Liver (tissue), 9 donors: ENCODE data around the gene TPCN1. TPM values are rescaled to one million over a fixed set of nuclear protein-coding genes. Genes with fewer than 3 reads are reported as not detected.
A peak's percentile ranks its signal among the peaks of the same experiment; 100 is the strongest.

Source experiments
- DNase-seq: peaks from one replicate; pipeline ENCODE4 v3.0.0-alpha.2; 2017; ENCODE audit warnings: low spot score
- H3K27ac ChIP-seq, 2 donors: one replicate each; pipeline ENCODE4 v1.7.0; 2013; ENCODE audit warnings: inconsistent platforms in 2 of 2, low read length in 2 of 2, control low read depth in 1 of 2, low read depth in 1 of 2, mild to moderate bottlenecking in 1 of 2
- H3K27me3 ChIP-seq, 4 donors: one replicate each; pipeline versions ENCODE4 v1.6.1 to v1.7.0; 2013; ENCODE audit warnings: low read length in 3 of 4, inconsistent platforms in 1 of 4, mild to moderate bottlenecking in 1 of 4, moderate library complexity in 1 of 4; ENCODE audit not compliant: control insufficient read depth in 4 of 4, insufficient read depth in 4 of 4
- H3K36me3 ChIP-seq, 4 donors: one replicate each; pipeline versions ENCODE4 v1.6.1 to v1.7.0; 2013; ENCODE audit warnings: low read length in 3 of 4, mild to moderate bottlenecking in 3 of 4, low read depth in 1 of 4, moderate library complexity in 1 of 4; ENCODE audit not compliant: control insufficient read depth in 4 of 4, insufficient read depth in 3 of 4
- H3K4me1 ChIP-seq, 4 donors: one replicate each; pipeline versions ENCODE4 v1.6.1 to v1.7.0; 2013; ENCODE audit warnings: low read length in 3 of 4, mild to moderate bottlenecking in 3 of 4, moderate library complexity in 1 of 4; ENCODE audit not compliant: control insufficient read depth in 4 of 4, insufficient read depth in 4 of 4
- H3K4me3 ChIP-seq, 3 donors: one replicate each; pipeline versions ENCODE4 v1.6.1 to v1.7.0; 2013; ENCODE audit warnings: low read length in 3 of 3, control low read depth in 1 of 3, low read depth in 1 of 3, mild to moderate bottlenecking in 1 of 3
- H3K9ac ChIP-seq, 2 donors: one replicate each; pipeline ENCODE4 v1.7.0; 2013; ENCODE audit warnings: low read length in 2 of 2, mild to moderate bottlenecking in 2 of 2, moderate library complexity in 2 of 2, control low read depth in 1 of 2, low read depth in 1 of 2
- H3K9me3 ChIP-seq, 4 donors: one replicate each; pipeline versions ENCODE4 v1.6.1 to v1.7.0; 2013; ENCODE audit warnings: low read length in 3 of 4; ENCODE audit not compliant: control insufficient read depth in 4 of 4
- EGR1 ChIP-seq, 2 donors: IDR thresholded peaks; 2 replicates each; pipeline ENCODE4 v1.6.1; 2016 to 2018; ENCODE audit warnings: antibody characterized with exemption in 2 of 2, low read depth in 2 of 2
- FOXA1 ChIP-seq: IDR thresholded peaks from 2 replicates; pipeline ENCODE4 v1.6.1; 2016; ENCODE audit warnings: antibody characterized with exemption
- FOXA2 ChIP-seq: IDR thresholded peaks from 2 replicates; pipeline ENCODE4 v1.6.1; 2016; ENCODE audit warnings: antibody characterized with exemption
- GABPA ChIP-seq, 2 donors: IDR thresholded peaks in 1 of 2; conservative IDR thresholded peaks in 1 of 2; 2 replicates each; pipeline ENCODE4 v1.6.1; 2016; ENCODE audit warnings: antibody characterized with exemption in 2 of 2, mild to moderate bottlenecking in 1 of 2, moderate library complexity in 1 of 2
- HNF4A ChIP-seq, 2 donors: conservative IDR thresholded peaks; 2 replicates each; pipeline ENCODE4 v1.6.1; 2016; ENCODE audit warnings: antibody characterized with exemption in 2 of 2, mild to moderate bottlenecking in 2 of 2
- HNF4G ChIP-seq: IDR thresholded peaks from 2 replicates; pipeline ENCODE4 v1.6.1; 2016; ENCODE audit warnings: antibody characterized with exemption
- JUND ChIP-seq, 2 donors: IDR thresholded peaks; 2 replicates each; pipeline ENCODE4 v1.6.1; 2016; ENCODE audit warnings: antibody characterized with exemption in 2 of 2
- NR2F2 ChIP-seq: IDR thresholded peaks from 2 replicates; pipeline ENCODE4 v1.6.1; 2016; ENCODE audit warnings: antibody characterized with exemption
- RAD21 ChIP-seq, 2 donors: IDR thresholded peaks; 2 replicates each; pipeline ENCODE4 v1.6.1; 2016; ENCODE audit warnings: antibody characterized with exemption in 2 of 2, mild to moderate bottlenecking in 2 of 2
- RXRA ChIP-seq, 2 donors: IDR thresholded peaks; 2 replicates each; pipeline ENCODE4 v1.6.1; 2017 to 2018; ENCODE audit warnings: antibody characterized with exemption in 2 of 2, mild to moderate bottlenecking in 1 of 2
- SP1 ChIP-seq: IDR thresholded peaks from 2 replicates; pipeline ENCODE4 v1.6.1; 2018; ENCODE audit warnings: antibody characterized with exemption, mild to moderate bottlenecking
- TAF1 ChIP-seq: conservative IDR thresholded peaks from 2 replicates; pipeline ENCODE4 v1.6.1; 2016; ENCODE audit warnings: antibody characterized with exemption, mild to moderate bottlenecking
- YY1 ChIP-seq: IDR thresholded peaks from 2 replicates; pipeline ENCODE4 v1.6.1; 2016; ENCODE audit warnings: antibody characterized with exemption, mild to moderate bottlenecking
- WGBS: extraction: QIAGEN DNeasy Blood & Tissue Kit; methylation state at CpG from one replicate; pipeline ENCODE4 v1.1.7; 2013; 5-methylcytosine and 5-hydroxymethylcytosine counted together
- polyA plus RNA-seq, 2 donors: library from polyadenylated mRNA; stranded (reverse) in 1 of 2; unstranded in 1 of 2; fragments of 200-250 nt in 1 of 2; fragments of >200 nt in 1 of 2; fragmentation: Nextera tagmentation in 1 of 2; extraction: Ambion mirVana in 1 of 2; gene quantifications; one replicate each; pipeline versions ENCODE4 v1.2.1 to v1.2.3, GENCODE V29; 2013 to 2015
- total RNA-seq, 2 donors: library from RNA; depleted of rRNA; stranded (reverse); fragments of >200 nt; gene quantifications; one replicate each; pipeline ENCODE4 v1.2.3, GENCODE V29; 2014
- TF ChIP-seq, protein P1 (sequence below): IDR thresholded peaks from 2 replicates; pipeline ENCODE4 v1.6.1; 2016; ENCODE audit warnings: antibody characterized with exemption
- TF ChIP-seq, protein P2 (sequence below): IDR thresholded peaks from 2 replicates; pipeline ENCODE4 v1.6.1; 2016; ENCODE audit warnings: antibody characterized with exemption, mild to moderate bottlenecking
- TF ChIP-seq, protein P3 (sequence below): fragments of 150-350 bp; IDR thresholded peaks from 2 replicates; pipeline ENCODE4 v1.5.1; 2017; ENCODE audit warnings: improper control_type of control experiment, low read depth, low read length; ENCODE audit not compliant: missing input control
- TF ChIP-seq, protein P4 (sequence below): IDR thresholded peaks from 2 replicates; pipeline ENCODE4 v1.6.1; 2016; ENCODE audit warnings: antibody characterized with exemption
- donor health status: healthy.
- donor health status: healthy.
- donor health status: healthy.
- donor health status: healthy.
- donor health status: healthy.

TPCN1 gene
- total and polyA plus RNA-seq, 4 donors: 8.6 to 19.2 (median 13.7) TPM

DNA sequence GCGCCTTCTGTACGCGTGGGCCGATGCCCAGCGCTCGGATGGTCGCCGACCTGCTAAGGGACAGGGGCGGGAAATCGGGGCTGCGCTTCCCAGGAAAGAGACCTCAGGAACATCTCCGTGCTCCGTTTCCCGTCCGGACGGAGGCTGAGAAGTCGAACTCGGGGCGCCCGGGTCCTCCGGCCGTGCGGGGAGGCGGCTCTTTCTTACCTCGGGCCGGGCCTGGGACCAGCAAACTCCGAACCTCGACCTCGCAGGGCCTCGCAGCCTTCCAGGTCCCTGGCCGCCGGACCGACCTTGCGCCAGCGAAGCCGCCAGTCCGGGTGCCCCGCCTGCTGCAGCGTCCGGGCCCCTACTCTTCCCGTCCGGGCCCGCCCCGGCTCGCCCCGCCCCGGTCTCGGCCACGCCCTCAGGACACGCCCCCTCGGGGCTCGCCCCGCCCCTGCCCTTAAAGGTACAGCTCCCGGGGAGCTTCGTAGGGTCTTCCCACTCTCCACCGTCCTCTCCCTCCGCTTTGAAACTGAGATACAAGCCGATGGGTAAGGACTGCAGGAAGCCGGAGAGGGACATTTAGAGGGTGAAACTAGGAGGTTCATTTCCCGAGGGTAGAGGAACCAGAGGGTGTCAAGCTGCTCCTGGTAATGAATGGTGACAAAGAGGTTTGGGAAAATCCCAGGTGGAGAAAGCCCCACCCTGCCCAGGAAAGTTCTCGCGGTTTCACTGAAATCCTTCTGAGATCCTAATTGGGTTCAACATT is 113.7 kb downstream of the TPCN1 start, which contains the start of gene SLC8B1:
Gene SLC8B1, minus strand, starts transcription at position 324 of the 754 bp plus-strand sequence. CDS start 2,231 bp downstream, outside the sequence.
- TF ChIP-seq SP1 (peak; percentile 31), GABPA (IDR thresholded peaks at IDR 0.05 in 1 of 2, conservative IDR thresholded peaks at IDR 0.05 in 1 of 2) (no peak), TAF1 (peak; percentile 37), RAD21 (IDR thresholded peaks at IDR 0.05) (peak in 1 of 2 donors; percentile 28), YY1 (peak; percentile 45), HNF4A (conservative IDR thresholded peaks at IDR 0.05) (peak in 1 of 2 donors; percentile 43), NR2F2 (no peak), FOXA1 (no peak)
- TF ChIP-seq, protein P1, sequence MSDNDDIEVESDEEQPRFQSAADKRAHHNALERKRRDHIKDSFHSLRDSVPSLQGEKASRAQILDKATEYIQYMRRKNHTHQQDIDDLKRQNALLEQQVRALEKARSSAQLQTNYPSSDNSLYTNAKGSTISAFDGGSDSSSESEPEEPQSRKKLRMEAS: peak; percentile 27
- TF ChIP-seq, protein P2, sequence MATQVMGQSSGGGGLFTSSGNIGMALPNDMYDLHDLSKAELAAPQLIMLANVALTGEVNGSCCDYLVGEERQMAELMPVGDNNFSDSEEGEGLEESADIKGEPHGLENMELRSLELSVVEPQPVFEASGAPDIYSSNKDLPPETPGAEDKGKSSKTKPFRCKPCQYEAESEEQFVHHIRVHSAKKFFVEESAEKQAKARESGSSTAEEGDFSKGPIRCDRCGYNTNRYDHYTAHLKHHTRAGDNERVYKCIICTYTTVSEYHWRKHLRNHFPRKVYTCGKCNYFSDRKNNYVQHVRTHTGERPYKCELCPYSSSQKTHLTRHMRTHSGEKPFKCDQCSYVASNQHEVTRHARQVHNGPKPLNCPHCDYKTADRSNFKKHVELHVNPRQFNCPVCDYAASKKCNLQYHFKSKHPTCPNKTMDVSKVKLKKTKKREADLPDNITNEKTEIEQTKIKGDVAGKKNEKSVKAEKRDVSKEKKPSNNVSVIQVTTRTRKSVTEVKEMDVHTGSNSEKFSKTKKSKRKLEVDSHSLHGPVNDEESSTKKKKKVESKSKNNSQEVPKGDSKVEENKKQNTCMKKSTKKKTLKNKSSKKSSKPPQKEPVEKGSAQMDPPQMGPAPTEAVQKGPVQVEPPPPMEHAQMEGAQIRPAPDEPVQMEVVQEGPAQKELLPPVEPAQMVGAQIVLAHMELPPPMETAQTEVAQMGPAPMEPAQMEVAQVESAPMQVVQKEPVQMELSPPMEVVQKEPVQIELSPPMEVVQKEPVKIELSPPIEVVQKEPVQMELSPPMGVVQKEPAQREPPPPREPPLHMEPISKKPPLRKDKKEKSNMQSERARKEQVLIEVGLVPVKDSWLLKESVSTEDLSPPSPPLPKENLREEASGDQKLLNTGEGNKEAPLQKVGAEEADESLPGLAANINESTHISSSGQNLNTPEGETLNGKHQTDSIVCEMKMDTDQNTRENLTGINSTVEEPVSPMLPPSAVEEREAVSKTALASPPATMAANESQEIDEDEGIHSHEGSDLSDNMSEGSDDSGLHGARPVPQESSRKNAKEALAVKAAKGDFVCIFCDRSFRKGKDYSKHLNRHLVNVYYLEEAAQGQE: peak; percentile 55
- H3K27me3 ChIP-seq: no peaks in the 10 kb centered on the region
- H3K36me3 ChIP-seq: peaks cover 0 to 13% (median 5%) of the 10 kb centered on the region in 4 donors
- peaks cover 0 to 13% (median 8%) of the 10 kb centered on the region in 4 donors for H3K4me1 ChIP-seq
- H3K9me3 ChIP-seq: no peaks in the 10 kb centered on the region
- peak within 1 kb of the TSS; percentile 53 to 91 (median 82) for H3K4me3 ChIP-seq
- peak within 1 kb of the TSS; percentile 78 to 80 for H3K9ac ChIP-seq
- WGBS: under 1% methylated on average over 62 of the region's 62 CpGs
- peak within 1 kb of the TSS; percentile 46 to 56 for H3K27ac ChIP-seq
- DNase-seq: peak; percentile 98

DNA sequence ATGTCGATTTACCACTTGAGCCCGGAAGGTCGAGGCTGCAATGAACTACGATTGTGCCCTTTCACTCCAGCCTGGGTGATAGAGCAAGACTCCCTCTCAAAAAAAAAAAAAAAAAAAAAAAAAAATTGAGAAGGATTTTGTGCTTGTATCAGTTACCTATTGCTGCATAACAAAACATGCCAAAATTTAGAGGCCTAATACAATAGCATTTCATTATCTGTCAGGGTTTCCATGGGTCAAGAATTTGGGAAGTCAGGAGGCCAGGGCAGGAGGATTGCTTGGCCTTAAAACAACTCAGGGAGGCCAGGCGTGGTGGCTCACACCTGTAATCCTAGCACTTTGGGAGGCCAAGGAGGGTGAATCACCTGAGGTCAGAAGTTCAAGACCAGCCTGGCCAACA is 118.3 kb downstream of the TPCN1 start:
- Histone ChIP-seq H3K9me3 (no peaks in the 10 kb centered on the region), H3K9ac (no peak overlapping the region), H3K36me3 (no peaks in the 10 kb centered on the region), H3K4me3 (no peak overlapping the region), H3K27me3 (no peaks in the 10 kb centered on the region), H3K27ac (no peak overlapping the region), H3K4me1 (peaks cover 0 to 5% (median under 1%) of the 10 kb centered on the region in 4 donors)
- DNase-seq: no peak
- 96% methylated on average over 5 of the region's 5 CpGs for WGBS
- TF ChIP-seq RXRA (IDR thresholded peaks at IDR 0.05) (no peak), FOXA1 (no peak), GABPA (IDR thresholded peaks at IDR 0.05 in 1 of 2, conservative IDR thresholded peaks at IDR 0.05 in 1 of 2) (no peak), HNF4G (no peak), TAF1 (no peak), SP1 (no peak), JUND (IDR thresholded peaks at IDR 0.05) (no peak), EGR1 (IDR thresholded peaks at IDR 0.05; ENCODE audit: low read depth in 2 of 2) (no peak), RAD21 (IDR thresholded peaks at IDR 0.05) (no peak), FOXA2 (no peak), HNF4A (conservative IDR thresholded peaks at IDR 0.05) (no peak), NR2F2 (no peak), YY1 (no peak)
- TF ChIP-seq, protein P1: no peak
- TF ChIP-seq, protein P3, sequence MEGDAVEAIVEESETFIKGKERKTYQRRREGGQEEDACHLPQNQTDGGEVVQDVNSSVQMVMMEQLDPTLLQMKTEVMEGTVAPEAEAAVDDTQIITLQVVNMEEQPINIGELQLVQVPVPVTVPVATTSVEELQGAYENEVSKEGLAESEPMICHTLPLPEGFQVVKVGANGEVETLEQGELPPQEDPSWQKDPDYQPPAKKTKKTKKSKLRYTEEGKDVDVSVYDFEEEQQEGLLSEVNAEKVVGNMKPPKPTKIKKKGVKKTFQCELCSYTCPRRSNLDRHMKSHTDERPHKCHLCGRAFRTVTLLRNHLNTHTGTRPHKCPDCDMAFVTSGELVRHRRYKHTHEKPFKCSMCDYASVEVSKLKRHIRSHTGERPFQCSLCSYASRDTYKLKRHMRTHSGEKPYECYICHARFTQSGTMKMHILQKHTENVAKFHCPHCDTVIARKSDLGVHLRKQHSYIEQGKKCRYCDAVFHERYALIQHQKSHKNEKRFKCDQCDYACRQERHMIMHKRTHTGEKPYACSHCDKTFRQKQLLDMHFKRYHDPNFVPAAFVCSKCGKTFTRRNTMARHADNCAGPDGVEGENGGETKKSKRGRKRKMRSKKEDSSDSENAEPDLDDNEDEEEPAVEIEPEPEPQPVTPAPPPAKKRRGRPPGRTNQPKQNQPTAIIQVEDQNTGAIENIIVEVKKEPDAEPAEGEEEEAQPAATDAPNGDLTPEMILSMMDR: no peak
- TF ChIP-seq, protein P2: no peak
- TF ChIP-seq, protein P4, sequence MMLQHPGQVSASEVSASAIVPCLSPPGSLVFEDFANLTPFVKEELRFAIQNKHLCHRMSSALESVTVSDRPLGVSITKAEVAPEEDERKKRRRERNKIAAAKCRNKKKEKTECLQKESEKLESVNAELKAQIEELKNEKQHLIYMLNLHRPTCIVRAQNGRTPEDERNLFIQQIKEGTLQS: no peak
